NCI-H2107 treated with DMSO at 0.1 percent for 48 hours (cell line): ENCODE measurements around the gene CYB5A.
"Not testable (repeated sequence)": the region's sequence is repeated elsewhere in the genome, so short reads cannot be mapped to it uniquely, and the experiment has no call there.

Source experiments
- DNase-seq: peaks from one replicate; lab custom pipeline; 2025; ENCODE audit not compliant: unreplicated experiment; lab: John Stamatoyannopoulos, UW

CYB5A gene

DNA sequence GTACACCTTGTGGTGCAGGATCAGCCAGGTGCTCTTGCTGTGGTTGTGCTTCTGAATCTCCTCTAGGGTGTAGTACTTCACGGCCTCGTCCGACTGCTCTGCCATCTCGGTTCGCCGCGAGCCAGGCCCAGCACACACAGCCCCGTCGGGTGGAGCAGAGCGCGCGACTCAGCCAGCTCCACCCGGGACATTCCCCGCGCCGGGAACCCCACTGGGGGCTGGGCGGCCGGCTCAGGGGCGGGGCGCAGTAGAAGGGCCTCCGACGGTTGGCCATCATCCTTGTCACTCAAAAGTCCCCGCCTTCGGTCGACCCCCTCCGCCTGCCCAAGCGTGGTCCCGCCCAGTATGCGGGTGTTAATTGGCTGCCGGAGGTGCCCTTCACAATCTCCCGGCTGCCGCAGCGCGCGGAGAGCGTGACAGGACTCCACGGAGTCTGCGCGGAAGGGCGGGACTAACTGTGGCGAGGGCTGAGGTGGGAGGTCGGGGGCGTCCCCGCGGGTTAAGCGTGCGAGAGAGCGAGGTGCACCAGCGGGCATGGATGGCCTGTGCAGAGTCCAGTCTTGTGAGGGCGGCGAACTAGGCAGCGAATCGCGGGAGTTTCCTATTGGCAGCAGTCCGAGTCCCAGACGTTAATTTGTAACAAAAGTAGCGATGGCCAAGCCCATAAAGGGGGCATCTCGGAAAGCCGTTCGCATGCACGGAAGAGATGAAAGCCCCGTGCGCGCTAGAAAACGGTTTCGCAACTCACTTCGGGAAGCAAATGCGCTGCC, at the start of gene CYB5A:
CYB5A (minus strand) TSS at position 193 of the 770 bp plus-strand sequence; CDS start at position 105, 88 bp downstream.
- peak; percentile 92 for DNase-seq

DNA sequence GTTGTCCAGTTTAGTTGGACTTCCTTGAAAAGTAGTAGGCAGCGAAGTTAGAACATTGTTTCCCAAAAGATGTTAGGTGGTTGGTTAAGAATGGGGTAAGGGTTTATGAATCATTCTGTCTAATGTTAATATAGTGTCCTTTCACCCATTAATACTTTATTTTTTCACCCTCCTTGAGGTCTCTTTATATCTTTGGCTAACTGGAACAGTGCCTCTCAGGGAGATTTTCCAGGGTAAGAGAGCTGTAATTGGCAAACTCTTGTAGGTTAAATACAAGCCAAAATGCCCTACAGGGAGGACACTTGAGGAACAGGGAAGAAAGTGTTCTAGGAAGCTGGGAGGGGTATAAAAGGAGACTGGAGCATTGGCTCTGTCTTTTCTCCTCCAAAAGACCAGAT, 46.1 kb upstream of the CYB5A start:
- DNase-seq, result no peak

GRCh38 chr18:74337155-74337911, 45.6 kb upstream of the CYB5A start:
- DNase-seq, result no peak

DNA sequence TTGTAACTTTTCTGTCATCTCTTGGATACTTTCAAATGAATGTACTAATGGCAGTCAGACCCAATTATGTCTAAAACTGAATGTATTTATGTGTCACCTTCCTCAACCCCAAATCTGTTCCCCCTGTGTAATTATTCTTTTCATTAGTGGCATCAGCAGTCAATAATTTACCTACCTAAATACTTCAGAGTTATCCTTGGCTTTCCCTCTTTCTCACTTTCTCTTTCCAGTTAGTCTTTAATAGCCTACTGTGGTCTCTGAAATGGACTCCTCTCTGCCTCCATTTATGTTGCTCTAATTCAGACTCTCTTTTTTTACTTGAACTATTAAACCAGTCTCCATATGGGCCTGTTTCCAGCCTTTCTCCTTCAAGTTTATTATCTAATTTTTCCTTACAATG, 44.9 kb upstream of the CYB5A start:
- DNase-seq, result no peak

DNA sequence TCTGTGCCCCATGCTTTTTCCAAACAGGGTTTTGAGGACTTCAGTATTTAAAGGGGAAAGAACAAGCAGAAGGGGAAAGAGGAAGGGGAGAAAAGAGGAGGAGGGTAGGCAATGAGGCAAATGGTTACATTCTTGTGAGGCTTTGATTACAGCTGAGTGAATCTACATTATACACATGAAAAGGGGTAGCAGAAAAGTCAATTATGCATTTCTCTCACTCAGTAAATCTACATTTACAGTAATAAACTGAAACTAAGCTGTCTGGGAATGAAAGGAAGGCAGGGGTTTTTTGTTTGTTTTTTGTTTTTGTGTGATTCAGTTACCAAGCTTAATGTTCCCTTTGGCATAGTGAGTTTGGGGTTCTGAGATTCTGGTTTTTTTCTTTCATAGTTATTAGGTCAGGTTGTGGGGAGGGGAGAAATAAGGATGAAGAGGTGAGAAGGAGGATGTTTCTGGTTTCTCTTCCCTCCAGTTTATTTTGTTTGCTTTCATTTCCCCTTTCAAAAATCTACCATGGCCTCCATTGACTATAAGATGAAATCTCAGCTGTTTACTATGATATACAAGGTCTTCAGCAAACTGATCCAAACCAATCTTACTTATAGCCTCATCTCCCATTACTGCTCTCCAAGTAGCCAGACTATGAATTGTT, 42.6 kb upstream of the CYB5A start:
- no peak for DNase-seq

GRCh38 chr18:74333091-74333490, 41.3 kb upstream of the CYB5A start:
- DNase-seq, result no peak

GRCh38 chr18:74331404-74331803, 39.6 kb upstream of the CYB5A start:
- DNase-seq, result peak; percentile 33

GRCh38 chr18:74329688-74330205, 38.0 kb upstream of the CYB5A start:
- DNase-seq, result no peak

DNA sequence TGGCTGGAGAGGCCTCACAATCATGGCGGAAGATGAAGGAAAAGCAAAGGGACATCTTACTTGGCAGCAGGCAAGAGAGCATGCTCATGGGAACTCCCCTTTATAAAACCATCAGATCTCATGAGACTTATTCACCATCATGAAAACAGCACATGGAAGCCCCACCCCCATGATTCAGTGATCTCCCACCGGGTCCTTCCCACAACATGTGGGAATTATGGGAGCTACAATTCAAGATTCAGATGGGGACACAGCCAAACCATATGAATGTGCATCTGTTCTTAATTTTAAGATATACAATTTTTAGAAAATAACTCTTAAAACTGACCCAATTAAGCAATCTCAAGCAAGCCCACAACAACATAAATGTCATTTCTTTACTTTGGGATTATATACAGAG, 36.4 kb upstream of the CYB5A start:
- DNase-seq, result no peak

DNA sequence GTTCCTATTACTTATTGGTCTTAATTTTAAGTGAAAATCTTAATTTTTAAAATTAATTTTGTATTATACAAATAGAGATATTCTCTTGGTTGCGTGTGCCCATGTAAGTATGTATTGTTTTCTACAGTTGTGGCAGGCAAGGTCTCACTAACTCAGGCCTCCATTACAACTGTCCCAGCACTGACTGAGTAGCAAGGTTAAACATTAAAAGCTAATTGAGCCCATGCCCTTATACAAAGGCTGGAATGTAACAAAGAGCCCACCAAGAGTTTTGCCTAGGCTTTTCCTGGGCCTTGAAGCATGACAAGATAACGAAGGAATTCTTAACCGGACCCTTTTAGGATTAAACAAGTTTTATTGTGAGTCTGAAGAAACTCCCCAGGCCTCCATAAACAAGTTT, 35.0 kb upstream of the CYB5A start:
- DNase-seq, result not testable (repeated sequence)

DNA sequence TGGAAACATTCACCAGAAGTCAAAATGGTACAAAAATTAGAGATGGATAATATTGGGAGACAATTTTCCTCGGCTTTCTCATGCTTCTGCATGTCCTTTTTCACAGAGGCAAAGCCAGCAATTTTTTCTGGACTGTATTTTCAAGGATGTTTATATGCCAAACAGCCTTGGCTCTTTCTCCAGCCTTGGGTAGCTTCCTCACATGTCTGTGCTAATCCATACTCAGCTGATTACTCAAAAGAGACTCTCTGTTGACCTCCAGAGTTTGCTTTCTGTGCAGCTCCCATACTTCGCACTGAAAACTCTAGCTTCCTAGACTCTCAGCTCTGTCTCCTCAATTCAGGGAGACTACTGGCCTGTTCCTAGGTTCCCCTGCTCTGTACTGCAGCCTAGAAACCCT, 34.5 kb upstream of the CYB5A start:
- no peak for DNase-seq

GRCh38 chr18:74316257-74317170, 24.8 kb upstream of the CYB5A start:
- no peak for DNase-seq

GRCh38 chr18:74315464-74316256, 23.9 kb upstream of the CYB5A start, which contains the start of gene C18orf63:
C18orf63 (plus strand) TSS chr18:74315839; CDS start chr18:74317866, 2,027 bp downstream.
- DNase-seq, result no peak

DNA sequence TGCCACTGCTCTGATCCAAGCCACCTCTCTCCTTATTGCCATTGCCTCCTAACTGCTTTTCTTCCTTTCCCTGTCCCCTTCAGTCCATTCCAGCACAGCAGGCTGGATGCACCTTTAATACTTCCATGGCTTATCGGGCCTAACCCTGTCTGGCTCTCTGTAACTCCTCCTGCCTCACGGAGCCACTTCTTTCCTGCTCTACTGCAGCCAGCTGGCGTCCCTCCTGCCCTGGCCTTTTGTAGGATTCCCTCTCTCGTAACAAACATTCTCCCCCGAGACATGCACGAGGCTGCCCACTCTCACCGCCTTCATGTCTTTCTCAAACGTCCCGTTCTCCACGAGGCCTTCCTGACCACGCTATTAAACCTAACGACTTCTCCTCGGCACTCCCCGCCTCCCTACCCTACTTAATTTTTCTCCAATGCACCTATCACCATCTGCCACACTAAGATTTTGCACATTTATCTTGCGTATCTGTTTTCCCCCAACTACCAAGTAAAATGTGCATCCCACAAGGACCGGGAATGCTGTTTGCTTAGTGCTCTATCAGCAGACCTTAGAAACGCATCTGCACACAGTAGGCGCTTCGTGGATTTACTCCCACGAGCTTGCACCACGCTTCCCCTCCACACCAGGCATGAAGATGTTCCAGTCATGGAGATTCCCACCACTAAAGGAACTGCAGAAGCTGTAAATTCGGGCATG, 23.1 kb upstream of the CYB5A start:
- no peak for DNase-seq

DNA sequence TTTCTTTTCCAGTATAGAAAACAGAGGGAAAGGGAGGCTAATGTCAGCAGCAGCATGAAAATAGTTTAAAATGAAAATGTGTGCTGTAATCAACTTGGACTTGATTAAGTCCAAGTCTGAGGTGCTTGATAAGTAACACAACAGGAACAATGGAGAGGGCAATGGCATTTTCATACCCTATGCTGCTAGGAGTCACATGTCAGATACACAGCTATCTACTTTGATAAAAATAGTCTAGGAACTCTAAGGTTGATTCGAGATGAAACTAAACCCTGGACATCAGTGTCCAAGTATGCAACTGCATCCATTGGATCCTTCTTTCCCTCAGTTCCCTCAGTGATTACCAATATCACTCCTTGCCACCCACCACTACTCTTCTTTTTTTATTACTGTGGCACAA, 19.2 kb upstream of the CYB5A start:
- no peak for DNase-seq

- no peak for DNase-seq
Observed at GRCh38 chr18:74310411-74310810, 18.6 kb upstream of the CYB5A start.

GRCh38 chr18:74303936-74304335, 12.2 kb upstream of the CYB5A start:
- DNase-seq, result no peak

GRCh38 chr18:74303306-74303705, 11.5 kb upstream of the CYB5A start:
- DNase-seq, result no peak

DNA sequence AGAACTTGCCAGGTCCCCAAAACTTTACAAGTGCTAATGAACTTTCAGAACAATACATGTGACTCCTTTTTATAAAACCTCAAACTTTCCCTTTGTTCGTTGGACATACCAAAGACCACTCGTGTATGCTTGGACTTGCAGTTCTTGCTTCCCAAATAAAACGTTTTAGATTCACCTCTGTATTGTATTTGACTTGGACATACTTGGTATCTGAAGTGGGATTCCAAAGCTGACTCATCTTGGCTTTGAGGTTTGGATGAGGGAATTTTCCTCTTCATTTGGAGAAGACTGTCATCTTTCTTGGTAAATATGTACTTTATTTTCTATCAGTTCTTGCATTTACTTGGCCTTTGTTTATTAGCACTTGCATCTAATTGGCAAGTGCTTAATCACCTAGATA, 8.0 kb upstream of the CYB5A start:
- DNase-seq, result no peak
